CD4-positive, alpha-beta T cell (primary cell): ENCODE measurements around the gene PCLO. TPM values are rescaled to one million over a fixed set of nuclear protein-coding genes. Genes with fewer than 3 reads are reported as not detected.
A peak's percentile ranks its signal among the peaks of the same experiment; 100 is the strongest.

Source experiments
- ATAC-seq: fragments of 200-7000 bp; cut with Tn5 transposase; one replicate; pipeline ENCODE4 v1.10.0; 2022; ENCODE audit warnings: mild to moderate bottlenecking; ENCODE audit not compliant: poor library complexity
- CTCF ChIA-PET: fragments of 350-600 bp; sonication (Branson Sonifier 250); formaldehyde crosslinking; loops from one replicate; lab custom pipeline; 2021; ENCODE audit warnings: antibody characterized with exemption, inconsistent platforms; lab: Charles Lee
- POLR2A ChIA-PET: fragments of 350-600 bp; sonication (Branson Sonifier 250); formaldehyde crosslinking; loops from one replicate; lab custom pipeline; 2021; ENCODE audit warnings: antibody characterized with exemption, inconsistent platforms; lab: Charles Lee
- DNase-seq, 14 experiments: peaks; one replicate each; pipeline ENCODE4 v3.0.0-alpha.2; 2013 to 2020; ENCODE audit warnings: mixed read lengths in 2 of 14
- H3K27ac ChIP-seq, 2 donors: one replicate each; pipeline versions ENCODE4 v1.5.1 to v1.7.0; 2013; ENCODE audit warnings: low read length in 2 of 2, low read depth in 1 of 2, mild to moderate bottlenecking in 1 of 2
- H3K27me3 ChIP-seq, 2 experiments: 1 replicate in 1 of 2; 2 replicates in 1 of 2; pipeline versions ENCODE4 v1.6.1 to v1.7.0; 2013; ENCODE audit warnings: low read length in 2 of 2, control low read depth in 1 of 2, mild to moderate bottlenecking in 1 of 2, moderate library complexity in 1 of 2; ENCODE audit not compliant: insufficient read depth in 2 of 2, control insufficient read depth in 1 of 2
- H3K36me3 ChIP-seq: one replicate; pipeline ENCODE4 v1.6.1; 2013; ENCODE audit warnings: low read length, control low read depth; ENCODE audit not compliant: insufficient read depth
- H3K4me1 ChIP-seq: one replicate; pipeline ENCODE4 v1.6.1; 2013; ENCODE audit warnings: low read length, control low read depth; ENCODE audit not compliant: insufficient read depth
- H3K4me3 ChIP-seq: one replicate; pipeline ENCODE4 v1.5.1; 2013; ENCODE audit warnings: mild to moderate bottlenecking, low read length, moderate library complexity
- H3K9me3 ChIP-seq, 2 experiments: 1 replicate in 1 of 2; 2 replicates in 1 of 2; pipeline versions ENCODE4 v1.6.1 to v1.7.0; 2013; ENCODE audit warnings: low read length in 2 of 2, mild to moderate bottlenecking in 2 of 2, control low read depth in 1 of 2, moderate library complexity in 1 of 2; ENCODE audit not compliant: control insufficient read depth in 1 of 2, insufficient read depth in 1 of 2
- H3K27ac Mint-ChIP-seq: one replicate; pipeline ENCODE4 v1.8.0; 2020; ENCODE audit warnings: mixed read lengths
- H3K27me3 Mint-ChIP-seq: one replicate; pipeline ENCODE4 v1.8.0; 2021; ENCODE audit warnings: mixed read lengths
- H3K36me3 Mint-ChIP-seq: one replicate; pipeline ENCODE4 v1.8.0; 2021; ENCODE audit warnings: low read depth, mixed read lengths
- H3K4me1 Mint-ChIP-seq: one replicate; pipeline ENCODE4 v1.8.0; 2021; ENCODE audit warnings: low read depth, mixed read lengths
- H3K4me3 Mint-ChIP-seq: one replicate; pipeline ENCODE4 v1.8.0; 2020; ENCODE audit warnings: mild to moderate bottlenecking, mixed read lengths
- H3K9me3 Mint-ChIP-seq: one replicate; pipeline ENCODE4 v1.8.0; 2020; ENCODE audit warnings: mixed read lengths
- CTCF ChIP-seq: fragments of 200-600 bp; IDR thresholded peaks from one replicate; pipeline ENCODE4 v1.8.0; 2022; ENCODE audit warnings: antibody characterized with exemption, mild to moderate bottlenecking
- intact Hi-C, 2 experiments: fragments of 100-400 bp; cut with DNase I in 1 of 2; cut with micrococcal nuclease in 1 of 2; formaldehyde crosslinking; loops; one replicate each; pipeline versions ENCODE4 v1.15.1 to v1.9.0; 2023 to 2025; cut with DNase I, micrococcal nuclease
- total RNA-seq, 174 experiments: library from RNA in 2 of 174; stranded (reverse) in 2 of 174; gene quantifications; one replicate each; pipeline ENCODE4 v1.2.3 and lab custom pipeline; 2021 to 2026

Gene PCLO
- total RNA-seq, 2 experiments from 2014 or later = not detected

- Histone ChIP-seq H3K4me3 (no peak overlapping the region), H3K27me3 (no peaks in the 10 kb centered on the region), H3K4me1 (no peaks in the 10 kb centered on the region), H3K36me3 (no peaks in the 10 kb centered on the region), H3K9me3 (peaks cover 0 to 4% of the 10 kb centered on the region in 2 experiments), H3K27ac (no peak overlapping the region)
- Mint-ChIP-seq H3K27me3 (no peaks in the 10 kb centered on the region), H3K27ac (no peak overlapping the region), H3K36me3 (no peaks in the 10 kb centered on the region), H3K4me1 (no peaks in the 10 kb centered on the region), H3K4me3 (no peak overlapping the region), H3K9me3 (no peaks in the 10 kb centered on the region)
- CTCF ChIA-PET = no interaction called here
- ATAC-seq (no peak), DNase-seq (no peak)
- POLR2A ChIA-PET = no interaction called here
- intact Hi-C loops = no loop called here
- no peak for TF ChIP-seq CTCF
Observed at GRCh38 chr7:82732677-82733076, 430.0 kb downstream of the PCLO start.

GRCh38 chr7:82729172-82730030 is 433.3 kb downstream of the PCLO start:
- Histone ChIP-seq H3K4me3 (no peak overlapping the region), H3K27ac (no peak overlapping the region), H3K9me3 (peaks cover 0 to 8% of the 10 kb centered on the region in 2 experiments), H3K4me1 (no peaks in the 10 kb centered on the region), H3K36me3 (no peaks in the 10 kb centered on the region), H3K27me3 (no peaks in the 10 kb centered on the region)
- Mint-ChIP-seq H3K4me3 (no peak overlapping the region), H3K9me3 (no peaks in the 10 kb centered on the region), H3K27me3 (no peaks in the 10 kb centered on the region), H3K36me3 (no peaks in the 10 kb centered on the region), H3K4me1 (no peaks in the 10 kb centered on the region), H3K27ac (no peak overlapping the region)
- POLR2A ChIA-PET = no interaction called here
- intact Hi-C loops = loop anchor here (5.0 to 10.0 kb wide), 7 partner anchors 127 to 1247 kb away; no protein-coding TSS in a partner anchor
- peak in 4 of 14 experiments; percentile 4 to 20 (median 14) for DNase-seq
- ATAC-seq = no peak
- TF ChIP-seq CTCF = peak; percentile 29
- CTCF ChIA-PET = no interaction called here

GRCh38 chr7:82726038-82726800 is 436.5 kb downstream of the PCLO start:
- H3K4me3 ChIP-seq = no peak overlapping the region
- H3K27me3 Mint-ChIP-seq = no peaks in the 10 kb centered on the region
- no peaks in the 10 kb centered on the region for H3K4me1 Mint-ChIP-seq
- TF ChIP-seq CTCF = no peak
- no peak overlapping the region for H3K4me3 Mint-ChIP-seq
- H3K27ac ChIP-seq = no peak overlapping the region
- H3K27ac Mint-ChIP-seq = no peak overlapping the region
- CTCF ChIA-PET = no interaction called here
- H3K27me3 ChIP-seq = no peaks in the 10 kb centered on the region
- no peak for DNase-seq
- no peak for ATAC-seq
- no peaks in the 10 kb centered on the region for H3K4me1 ChIP-seq
- POLR2A ChIA-PET = no interaction called here
- H3K9me3 ChIP-seq = peaks cover 0 to 10% of the 10 kb centered on the region in 2 experiments
- no peaks in the 10 kb centered on the region for H3K36me3 Mint-ChIP-seq
- intact Hi-C loops = loop anchor here (5.0 to 10.0 kb wide), 7 partner anchors 124 to 1244 kb away; no protein-coding TSS in a partner anchor
- H3K36me3 ChIP-seq = no peaks in the 10 kb centered on the region
- no peaks in the 10 kb centered on the region for H3K9me3 Mint-ChIP-seq
